Activated CD8-positive, alpha-beta memory T cell treated with anti-CD3 and anti-CD28 coated beads, Interleukin-2, amount 10 ng/mL, durations not matched to agents 7 days and 5 days (primary cell): ENCODE data around the gene OCIAD1. TPM values are rescaled to one million over a fixed set of nuclear protein-coding genes. Genes with fewer than 3 reads are reported as not detected.
"Not testable (repeated sequence)": the region's sequence is repeated elsewhere in the genome, so short reads cannot be mapped to it uniquely, and the experiment has no call there.

Experiments
- ATAC-seq: fragments of 150-1000 bp; cut with Tn5 transposase; one replicate; pipeline ENCODE4 v1.10.0; 2021; ENCODE audit warnings: moderate library complexity
- CTCF ChIA-PET: fragments of 350-600 bp; sonication (Branson Sonifier 250); formaldehyde crosslinking; loops from one replicate; lab custom pipeline; 2021; ENCODE audit warnings: antibody characterized with exemption; lab: Charles Lee
- DNase-seq: peaks from one replicate; pipeline ENCODE4 v3.0.0-alpha.2; 2020
- H3K27ac Mint-ChIP-seq: one replicate; pipeline ENCODE4 v1.8.0; 2021; ENCODE audit warnings: mild to moderate bottlenecking, mixed read lengths
- H3K27me3 Mint-ChIP-seq: one replicate; pipeline ENCODE4 v1.8.0; 2021; ENCODE audit warnings: mixed read lengths
- H3K36me3 Mint-ChIP-seq: one replicate; pipeline ENCODE4 v1.8.0; 2021; ENCODE audit warnings: mild to moderate bottlenecking, mixed read lengths
- H3K4me1 Mint-ChIP-seq: one replicate; pipeline ENCODE4 v1.8.0; 2021; ENCODE audit warnings: mixed read lengths
- H3K4me3 Mint-ChIP-seq: one replicate; pipeline ENCODE4 v1.8.0; 2021; ENCODE audit warnings: mild to moderate bottlenecking, moderate library complexity, mixed read lengths
- H3K9me3 Mint-ChIP-seq: one replicate; pipeline ENCODE4 v1.8.0; 2022; ENCODE audit warnings: low read depth, mixed read lengths
- total RNA-seq, 2 experiments: library from RNA; stranded (reverse); gene quantifications; one replicate each; pipeline ENCODE4 v1.2.3, GENCODE V29; 2021

The OCIAD1 gene
- total RNA-seq, 2 experiments from 2014 or later = 83.1 to 105 TPM

DNA sequence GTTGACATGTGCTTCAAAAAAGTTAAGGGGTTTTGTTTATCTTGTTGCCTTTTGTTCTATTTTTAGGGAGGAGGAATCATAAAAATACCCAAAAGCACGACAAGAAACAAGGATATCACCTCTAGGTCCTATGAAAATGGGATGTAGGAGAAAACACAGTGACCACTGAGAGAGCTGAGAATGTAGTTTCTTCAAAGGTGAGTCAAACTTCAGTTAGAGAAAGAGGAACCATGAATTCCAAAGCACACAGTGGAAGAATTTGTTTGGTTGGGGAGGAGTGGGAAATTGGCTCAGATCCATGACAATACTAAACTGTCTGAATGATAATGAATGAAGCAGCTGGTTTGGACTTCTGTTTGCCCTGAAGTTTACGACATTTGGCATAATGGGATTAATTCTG, 31.7 kb upstream of the OCIAD1 start:
- H3K27ac Mint-ChIP-seq = no peak overlapping the region

DNA sequence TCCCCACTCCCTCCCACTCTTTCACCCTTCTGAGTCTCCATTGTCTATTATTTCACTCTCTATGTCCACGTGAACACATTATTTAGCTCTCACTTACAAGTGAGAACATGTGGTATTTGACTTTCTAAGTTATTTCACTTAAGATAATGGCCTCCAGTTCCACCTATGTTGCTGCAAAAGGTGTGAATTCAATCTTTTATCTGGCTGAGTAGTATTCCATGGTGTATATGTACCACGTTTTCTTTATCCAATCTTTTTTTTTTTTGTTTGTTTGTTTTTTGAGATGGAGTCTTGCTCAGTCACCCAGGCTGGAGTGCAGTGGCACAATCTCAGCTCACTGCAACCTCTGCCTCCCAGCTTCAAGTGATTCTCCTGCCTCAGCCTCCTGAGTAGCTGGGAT, 30.7 kb upstream of the OCIAD1 start:
- H3K4me3 Mint-ChIP-seq, ATAC-seq, H3K4me1 Mint-ChIP-seq, H3K9me3 Mint-ChIP-seq, DNase-seq, H3K36me3 Mint-ChIP-seq, CTCF ChIA-PET, H3K27ac Mint-ChIP-seq, H3K27me3 Mint-ChIP-seq: not testable (repeated sequence)

More for the DNA sequence above, 31.7 kb upstream of the OCIAD1 start:
- CTCF ChIA-PET = no interaction called here
- DNase-seq (no peak), ATAC-seq (no peak)
- H3K4me3 Mint-ChIP-seq = no peak overlapping the region
- H3K4me1 Mint-ChIP-seq = no peaks in the 10 kb centered on the region
- H3K27me3 Mint-ChIP-seq = peaks cover 9% of the 10 kb centered on the region
- no peaks in the 10 kb centered on the region for H3K9me3 Mint-ChIP-seq
- H3K36me3 Mint-ChIP-seq = no peaks in the 10 kb centered on the region

DNA sequence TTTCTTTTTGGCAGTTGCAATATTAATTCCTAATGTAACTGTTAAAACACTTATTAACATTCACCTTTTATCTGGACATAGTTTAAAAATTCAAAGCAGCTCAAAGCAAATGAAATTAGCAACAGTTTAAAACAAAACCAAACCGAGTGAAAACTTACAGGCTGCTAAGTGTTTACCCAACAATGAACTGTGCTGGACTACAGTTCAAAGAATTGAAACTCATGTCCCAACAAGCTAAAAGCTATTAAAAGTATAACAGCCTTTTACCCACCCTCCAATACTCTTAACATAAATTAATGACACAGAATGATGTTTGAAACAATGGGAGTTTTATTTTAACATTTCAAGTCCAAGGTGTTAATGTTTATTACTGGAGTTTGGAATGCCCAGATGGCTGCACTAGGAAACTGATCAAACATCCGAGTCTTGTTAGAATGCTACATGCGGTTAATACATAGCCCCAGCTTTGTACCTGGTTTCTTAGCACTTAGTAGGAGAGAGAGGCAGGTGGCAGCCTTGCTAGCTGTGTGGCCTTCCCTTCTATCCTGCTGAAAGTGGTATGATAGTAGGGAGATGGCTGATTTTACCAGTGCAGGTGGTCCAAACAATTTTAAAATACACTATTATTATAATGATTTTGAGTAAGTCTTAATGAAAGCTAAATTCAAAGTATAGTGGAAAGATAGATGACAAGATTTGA, 29.7 kb upstream of the OCIAD1 start:
- Mint-ChIP-seq H3K4me3 (no peak overlapping the region), H3K27ac (no peak overlapping the region)
- CTCF ChIA-PET = no interaction called here

DNA sequence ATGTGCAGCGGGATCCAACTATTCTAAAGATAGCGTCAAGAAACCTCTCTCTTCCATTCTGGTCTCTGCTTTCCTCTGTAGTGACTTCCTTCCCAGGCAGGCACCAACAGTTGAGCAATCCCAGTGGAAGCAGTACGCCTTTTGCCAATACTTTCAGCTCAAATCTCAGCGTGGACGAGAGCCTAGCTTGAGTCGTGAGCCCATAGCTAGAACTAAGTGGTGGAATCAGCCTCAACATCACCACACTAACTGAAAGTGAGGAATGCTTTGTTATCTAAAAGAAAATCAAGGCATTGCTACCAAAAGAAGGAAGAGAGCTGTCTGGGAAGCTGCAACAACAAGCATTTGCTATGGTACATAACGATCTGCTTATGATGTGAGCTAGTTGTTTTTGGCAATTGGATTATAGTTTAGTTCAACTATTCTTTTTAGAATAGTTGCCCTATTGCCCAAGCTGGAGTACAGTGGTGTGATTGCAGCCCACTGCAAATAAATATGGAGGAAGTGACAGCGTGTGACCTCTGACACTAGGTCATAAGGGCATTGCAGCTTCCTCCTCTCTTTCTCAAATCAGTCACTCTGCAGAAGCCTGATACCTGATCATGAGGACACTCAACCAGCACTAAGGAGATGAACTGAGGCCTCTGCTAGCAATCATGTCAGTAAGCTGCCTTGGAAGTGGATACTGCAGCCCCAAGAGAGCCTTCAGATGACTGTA, 26.1 kb upstream of the OCIAD1 start:
- DNase-seq = no peak
- CTCF ChIA-PET = interaction anchor here (0.8 to 0.9 kb wide), 2 partner anchors 21 to 25 kb away, joined by 3 read pairs; no protein-coding TSS in a partner anchor
- Mint-ChIP-seq H3K27ac (no peak overlapping the region), H3K9me3 (no peaks in the 10 kb centered on the region), H3K27me3 (peaks cover 6% of the 10 kb centered on the region), H3K4me3 (no peak overlapping the region), H3K36me3 (no peaks in the 10 kb centered on the region), H3K4me1 (peaks cover 2% of the 10 kb centered on the region)
- no peak for ATAC-seq

More for the DNA sequence above, 29.7 kb upstream of the OCIAD1 start:
- no peak for DNase-seq
- ATAC-seq = no peak
- Mint-ChIP-seq H3K4me1 (no peaks in the 10 kb centered on the region), H3K36me3 (no peaks in the 10 kb centered on the region), H3K27me3 (peaks cover 9% of the 10 kb centered on the region), H3K9me3 (no peaks in the 10 kb centered on the region)

DNA sequence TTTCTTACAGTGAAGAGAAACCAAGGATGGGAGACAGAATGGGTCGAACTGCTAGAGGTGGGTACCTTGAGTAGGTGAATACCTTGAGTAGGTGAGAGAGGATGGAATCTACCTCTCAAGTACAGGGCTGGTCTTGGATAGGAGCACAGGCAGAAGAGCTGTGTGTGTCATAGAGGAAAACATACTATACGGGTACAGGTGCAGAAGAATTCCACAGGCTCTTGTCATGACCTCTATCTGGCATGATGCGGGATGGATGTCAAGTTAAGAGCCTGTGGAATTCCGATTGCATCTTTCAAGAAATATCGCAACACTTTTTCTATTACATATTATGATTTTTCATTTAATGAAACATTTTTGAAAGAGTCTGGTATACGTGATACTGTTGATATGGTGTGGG, 18.0 kb upstream of the OCIAD1 start:
- Mint-ChIP-seq H3K36me3 (no peaks in the 10 kb centered on the region), H3K4me1 (peaks cover 8% of the 10 kb centered on the region), H3K27ac (no peak overlapping the region), H3K9me3 (no peaks in the 10 kb centered on the region), H3K27me3 (no peaks in the 10 kb centered on the region), H3K4me3 (no peak overlapping the region)
- CTCF ChIA-PET = no interaction called here
- DNase-seq (no peak), ATAC-seq (no peak)

DNA sequence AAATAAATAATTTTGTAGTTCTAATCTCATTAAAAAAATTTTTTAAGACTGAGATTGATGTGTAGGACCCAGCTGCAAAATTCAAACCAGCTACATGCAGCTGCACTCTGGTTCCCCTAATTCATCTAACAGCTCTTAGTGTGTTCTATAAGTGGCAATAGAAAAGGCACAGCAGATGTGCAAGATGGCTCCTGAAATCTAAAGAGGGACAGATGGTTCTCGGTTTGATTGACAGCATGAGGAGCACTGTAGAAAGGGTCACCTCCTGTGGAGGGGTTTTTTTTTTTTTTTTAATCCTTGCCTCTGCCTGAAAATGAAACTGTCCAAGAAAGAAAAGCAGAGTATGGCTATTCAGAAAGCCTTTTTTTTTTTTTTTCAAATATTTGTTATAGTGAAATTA, 16.9 kb upstream of the OCIAD1 start:
- no peak overlapping the region for H3K27ac Mint-ChIP-seq
- H3K4me1 Mint-ChIP-seq = peaks cover 6% of the 10 kb centered on the region
- no peak for DNase-seq
- H3K36me3 Mint-ChIP-seq = no peaks in the 10 kb centered on the region
- ATAC-seq = no peak
- peaks cover 8% of the 10 kb centered on the region for H3K27me3 Mint-ChIP-seq
- H3K9me3 Mint-ChIP-seq = no peaks in the 10 kb centered on the region
- CTCF ChIA-PET = interaction anchor here (1.2 kb wide), 1 partner anchor 10 kb away, joined by 3 read pairs; no protein-coding TSS in a partner anchor
- no peak overlapping the region for H3K4me3 Mint-ChIP-seq

DNA sequence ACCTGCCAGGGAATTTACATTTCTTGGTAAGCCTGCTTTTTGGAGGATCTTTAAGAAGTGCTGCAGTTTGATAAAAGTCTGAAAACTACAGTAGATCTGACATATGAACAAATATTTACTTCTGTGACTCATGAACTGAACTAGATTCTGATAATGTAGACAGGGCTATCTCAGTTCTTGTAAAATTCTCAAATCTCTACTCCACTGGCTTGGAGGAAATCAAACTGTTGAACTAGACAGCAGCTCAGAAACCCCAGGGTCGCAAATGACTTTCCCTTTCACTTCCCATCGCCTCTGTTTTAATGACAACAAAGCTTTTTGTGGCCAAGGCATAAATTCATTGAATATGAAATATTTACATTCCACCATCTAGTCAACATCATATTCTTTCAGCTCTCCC, 15.4 kb upstream of the OCIAD1 start:
- Mint-ChIP-seq H3K4me3 (no peak overlapping the region), H3K36me3 (no peaks in the 10 kb centered on the region), H3K9me3 (no peaks in the 10 kb centered on the region), H3K4me1 (peaks cover 6% of the 10 kb centered on the region), H3K27me3 (peaks cover 15% of the 10 kb centered on the region), H3K27ac (no peak overlapping the region)
- ATAC-seq = peak; percentile 36
- CTCF ChIA-PET = interaction anchor here (0.9 kb wide), 1 partner anchor 9 kb away, joined by 3 read pairs; no protein-coding TSS in a partner anchor
- DNase-seq = no peak

DNA sequence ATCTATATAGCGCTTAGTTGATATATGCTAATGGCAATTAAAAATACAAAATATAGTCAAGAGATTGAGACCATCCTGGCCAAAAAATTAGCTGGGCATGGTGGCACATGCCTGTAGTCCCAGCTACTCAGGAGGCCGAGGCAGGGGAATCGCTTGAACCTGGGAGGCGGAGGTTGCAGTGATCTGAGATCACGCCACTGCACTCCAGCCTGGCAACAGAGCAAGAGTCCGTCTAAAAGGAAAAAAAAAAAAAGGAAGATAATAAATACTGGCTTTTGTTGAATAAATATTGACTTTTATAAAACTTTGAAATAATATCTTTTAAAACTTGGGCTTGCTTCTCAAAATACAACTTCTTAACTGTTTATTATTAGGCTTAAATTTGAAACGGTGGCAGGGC, 14.6 kb upstream of the OCIAD1 start:
- H3K27me3 Mint-ChIP-seq = peaks cover 20% of the 10 kb centered on the region
- H3K4me3 Mint-ChIP-seq, ATAC-seq, H3K36me3 Mint-ChIP-seq, H3K27ac Mint-ChIP-seq, H3K4me1 Mint-ChIP-seq, CTCF ChIA-PET, H3K9me3 Mint-ChIP-seq, DNase-seq: not testable (repeated sequence)

DNA sequence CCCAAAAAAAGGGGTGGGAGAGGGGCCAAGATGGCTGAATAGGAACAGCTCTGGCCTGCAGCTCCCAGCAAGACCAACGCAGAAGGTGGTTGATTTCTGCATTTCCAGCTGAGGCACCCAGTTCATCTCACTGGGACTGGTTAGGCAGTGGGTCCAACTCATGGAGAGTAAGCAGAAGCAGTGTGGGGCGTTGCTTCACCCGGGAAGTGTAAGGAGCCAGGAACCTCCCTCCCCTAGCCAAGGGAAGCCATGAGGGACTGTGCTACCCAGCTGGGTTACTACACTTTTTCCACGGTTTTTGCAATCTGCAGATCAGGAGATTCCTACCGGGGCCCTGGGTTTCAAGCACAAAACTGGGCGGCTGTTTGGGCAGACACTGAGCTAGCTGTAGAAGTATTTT, 13.9 kb upstream of the OCIAD1 start:
- no peaks in the 10 kb centered on the region for H3K36me3 Mint-ChIP-seq
- no peak overlapping the region for H3K27ac Mint-ChIP-seq
- no peak for ATAC-seq
- H3K4me3 Mint-ChIP-seq = no peak overlapping the region
- H3K4me1 Mint-ChIP-seq = peaks cover 6% of the 10 kb centered on the region
- peaks cover 20% of the 10 kb centered on the region for H3K27me3 Mint-ChIP-seq
- CTCF ChIA-PET = no interaction called here
- no peak for DNase-seq
- no peaks in the 10 kb centered on the region for H3K9me3 Mint-ChIP-seq

DNA sequence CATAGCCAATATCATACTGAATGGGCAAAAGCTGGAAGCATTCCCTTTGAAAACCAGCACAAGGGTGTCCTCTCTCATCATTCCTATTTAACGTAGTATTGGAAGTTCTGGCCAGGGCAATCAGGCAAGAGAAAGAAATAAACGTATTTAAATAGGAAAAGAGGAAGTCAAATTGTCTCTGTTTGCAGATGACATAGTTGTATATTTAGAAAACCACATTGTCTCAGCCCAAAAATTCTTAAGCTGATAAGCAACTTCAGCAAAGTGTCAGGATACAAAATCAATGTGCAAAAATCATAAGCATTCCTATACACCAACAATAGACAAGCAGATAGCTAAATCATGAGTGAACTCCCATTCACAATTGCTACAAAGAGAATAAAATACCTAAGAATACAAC, 9.5 kb upstream of the OCIAD1 start:
- H3K4me3 Mint-ChIP-seq, DNase-seq, ATAC-seq, CTCF ChIA-PET, H3K27ac Mint-ChIP-seq, H3K4me1 Mint-ChIP-seq, H3K9me3 Mint-ChIP-seq, H3K36me3 Mint-ChIP-seq: not testable (repeated sequence)
- H3K27me3 Mint-ChIP-seq = peaks cover 26% of the 10 kb centered on the region

DNA sequence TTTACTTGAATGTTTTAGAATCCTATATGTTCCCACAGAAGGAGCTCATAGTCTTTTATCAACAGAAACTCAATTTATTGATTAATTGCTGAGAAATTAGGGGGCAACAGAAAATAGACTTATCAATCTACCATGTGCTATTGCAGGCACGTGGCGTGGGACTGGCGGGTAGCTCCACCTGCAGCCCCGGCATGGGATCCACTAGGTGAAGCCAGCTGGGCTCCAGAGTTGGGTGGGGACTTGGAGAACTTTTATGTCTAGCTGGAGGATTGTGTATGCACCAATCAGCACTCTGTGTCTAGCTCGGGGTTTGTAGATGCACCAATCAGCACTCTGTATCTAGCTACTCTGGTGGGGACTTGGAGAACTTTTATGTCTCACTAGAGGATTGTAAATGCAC, 3.3 kb upstream of the OCIAD1 start:
- CTCF ChIA-PET = interaction anchor here (0.7 kb wide), 1 partner anchor 25 kb away, joined by 3 read pairs; no protein-coding TSS in a partner anchor
- Mint-ChIP-seq H3K27me3 (peaks cover 3% of the 10 kb centered on the region), H3K36me3 (peaks cover 3% of the 10 kb centered on the region), H3K4me3 (no peak overlapping the region), H3K4me1 (peaks cover 18% of the 10 kb centered on the region), H3K9me3 (peaks cover 2% of the 10 kb centered on the region), H3K27ac (no peak overlapping the region)
- ATAC-seq = no peak
- no peak for DNase-seq

DNA sequence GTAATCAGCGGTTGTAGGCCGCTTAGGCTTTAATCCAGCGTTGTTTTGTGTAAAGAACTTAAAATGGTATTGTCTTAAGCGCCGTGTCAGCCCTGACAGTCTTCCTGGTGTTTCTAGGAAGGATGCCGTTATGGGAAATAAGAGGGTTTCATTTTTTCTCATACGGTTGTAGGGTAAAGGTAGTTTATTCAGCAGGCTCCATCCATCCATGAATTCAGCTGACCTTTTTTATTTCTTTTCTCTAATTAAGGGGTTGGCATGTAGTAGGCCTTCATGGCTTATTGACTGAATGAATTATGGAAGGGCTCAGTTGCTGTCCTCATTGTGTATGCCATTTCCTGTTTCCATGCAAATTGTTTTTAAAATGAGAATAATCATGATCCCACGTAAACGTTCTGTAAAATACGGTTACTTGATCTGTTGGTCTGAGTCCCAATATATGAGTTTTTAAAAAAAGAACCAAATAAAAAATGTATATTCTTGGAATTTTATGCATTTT, 693 bp downstream of the OCIAD1 start:
- Mint-ChIP-seq H3K36me3 (peaks cover 21% of the 10 kb centered on the region), H3K27ac (peak overlapping the region; percentile 100), H3K4me1 (peaks cover 29% of the 10 kb centered on the region), H3K27me3 (no peaks in the 10 kb centered on the region), H3K4me3 (peak overlapping the region; percentile 99), H3K9me3 (peaks cover 2% of the 10 kb centered on the region)
- ATAC-seq (peak; percentile 1), DNase-seq (no peak)
- CTCF ChIA-PET = no interaction called here

DNA sequence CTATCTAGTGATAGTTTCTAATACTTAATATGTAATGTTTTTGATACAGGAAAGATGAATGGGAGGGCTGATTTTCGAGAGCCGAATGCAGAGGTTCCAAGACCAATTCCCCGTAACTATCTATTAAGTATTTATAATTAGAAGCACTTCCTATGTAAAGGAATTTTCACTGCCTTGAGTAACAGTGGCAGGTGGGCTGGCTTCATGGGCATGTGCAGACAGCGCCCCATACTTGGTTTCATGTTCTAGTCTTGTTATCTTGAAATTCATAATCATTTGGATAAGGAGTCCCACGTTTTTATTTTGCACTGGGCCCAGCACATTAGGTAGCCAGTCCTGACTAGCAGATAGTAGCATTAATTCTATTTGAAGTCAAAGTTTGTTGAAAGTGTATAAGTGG, 1.7 kb downstream of the OCIAD1 start:
- Mint-ChIP-seq H3K27ac (no peak overlapping the region), H3K27me3 (no peaks in the 10 kb centered on the region), H3K9me3 (no peaks in the 10 kb centered on the region), H3K4me3 (peak overlapping the region; percentile 26), H3K36me3 (peaks cover 22% of the 10 kb centered on the region), H3K4me1 (peaks cover 30% of the 10 kb centered on the region)
- CTCF ChIA-PET = interaction anchor here (1.2 kb wide), 1 partner anchor 32 kb away, joined by 3 read pairs; no protein-coding TSS in a partner anchor
- no peak for ATAC-seq
- no peak for DNase-seq

DNA sequence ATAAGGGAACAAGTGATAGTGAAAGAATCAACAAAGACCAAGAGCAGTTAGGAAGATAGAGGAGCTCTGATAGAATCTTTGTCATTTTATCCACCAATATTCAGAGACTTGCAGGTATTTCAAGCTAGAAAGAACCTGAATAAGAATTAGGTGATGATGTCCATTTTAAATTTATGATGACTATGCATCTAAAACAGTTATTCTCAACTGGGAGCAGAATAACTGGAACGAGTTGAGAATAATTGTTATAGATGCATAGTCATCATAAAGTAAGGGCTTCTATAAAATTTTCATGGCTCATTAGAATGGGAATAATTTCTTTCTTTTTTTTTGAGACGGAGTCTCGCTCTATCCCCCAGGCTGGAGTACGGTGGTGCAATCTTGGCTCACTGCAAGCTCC, 5.8 kb downstream of the OCIAD1 start:
- no peaks in the 10 kb centered on the region for H3K9me3 Mint-ChIP-seq
- peaks cover 23% of the 10 kb centered on the region for H3K4me1 Mint-ChIP-seq
- peaks cover 33% of the 10 kb centered on the region for H3K36me3 Mint-ChIP-seq
- no peak overlapping the region for H3K4me3 Mint-ChIP-seq
- no peak overlapping the region for H3K27ac Mint-ChIP-seq
- DNase-seq (no peak), ATAC-seq (no peak)
- H3K27me3 Mint-ChIP-seq = no peaks in the 10 kb centered on the region
- CTCF ChIA-PET = no interaction called here
